Body of pancreas (tissue), 4 donors: ENCODE measurements around the gene KDELR1. TPM values are rescaled to one million over a fixed set of nuclear protein-coding genes. Genes with fewer than 3 reads are reported as not detected.

Experiments used
- ATAC-seq: fragments of 150-250 bp; one replicate; pipeline ENCODE4 v1.9.1; 2016
- DNase-seq, 4 donors: peaks; one replicate each; pipeline ENCODE4 v3.0.0-alpha.2; 2019
- H3K27ac ChIP-seq, 4 donors: fragments of 200-600 bp; sonication (generic); 1 replicate in 3 of 4; 2 replicates in 1 of 4; pipeline versions ENCODE4 v1.5.1 to v1.6.1; 2016 to 2019; ENCODE audit warnings: mild to moderate bottlenecking in 1 of 4, mixed read lengths in 1 of 4, moderate library complexity in 1 of 4
- H3K27me3 ChIP-seq, 2 donors: fragments of 200-600 bp; sonication (generic); one replicate each; pipeline ENCODE4 v1.6.0; 2016; ENCODE audit warnings: mild to moderate bottlenecking in 1 of 2
- H3K36me3 ChIP-seq, 2 donors: fragments of 200-600 bp; sonication (generic); replicated peaks in 1 of 2; 2 replicates each; pipeline ENCODE4 v1.5.1; 2016; ENCODE audit warnings: low read depth in 2 of 2; ENCODE audit not compliant: insufficient read depth in 1 of 2
- H3K4me1 ChIP-seq: fragments of 200-600 bp; sonication (generic); one replicate; pipeline ENCODE4 v1.6.0; 2016
- H3K4me3 ChIP-seq, 2 donors: fragments of 200-600 bp; sonication (generic); 1 replicate in 1 of 2; 2 replicates in 1 of 2; pipeline ENCODE4 v1.5.1; 2016 to 2019
- H3K9me3 ChIP-seq, 3 donors: fragments of 200-600 bp; sonication (generic); 1 replicate in 2 of 3; 2 replicates in 1 of 3; pipeline ENCODE4 v1.5.1; 2016
- CTCF ChIP-seq, 7 experiments: fragments of 450-650 bp in 4 of 7; fragments of 200-600 bp in 3 of 7; sonication (generic) in 3 of 7; IDR thresholded peaks; one replicate each; pipeline ENCODE4 v1.5.1; 2016 to 2019; ENCODE audit warnings: antibody characterized with exemption in 7 of 7
- POLR2A ChIP-seq, 3 donors: fragments of 450-650 bp; IDR thresholded peaks; one replicate each; pipeline ENCODE4 v1.6.1; 2016; ENCODE audit warnings: antibody characterized with exemption in 3 of 3, mild to moderate bottlenecking in 2 of 3
- WGBS, 2 donors: methylation state at CpG; one replicate each; pipeline ENCODE4 v1.1.5; 2017; 5-methylcytosine and 5-hydroxymethylcytosine counted together
- intact Hi-C: fragments of 100-400 bp; cut with DNase I; formaldehyde crosslinking; loops from one replicate; pipeline ENCODE4 v1.15.1; 2023
- total RNA-seq, 2 donors: library from RNA; depleted of rRNA; stranded (reverse); fragments of >200 nt; gene quantifications; one replicate each; pipeline ENCODE4 v1.1.0, GENCODE V29; 2016

KDELR1 gene
- total RNA-seq, 2 donors from 2014 or later = 47.5 to 51.4 TPM

GRCh38 chr19:48386981-48387380, 4.4 kb downstream of the KDELR1 start:
- intact Hi-C loops = no loop called here
- Histone ChIP-seq H3K4me1 (peaks cover 16% of the 10 kb centered on the region), H3K36me3 (peaks cover 18 to 27% of the 10 kb centered on the region in 2 donors), H3K9me3 (no peaks in the 10 kb centered on the region), H3K27me3 (no peaks in the 10 kb centered on the region), H3K27ac (no peak overlapping the region), H3K4me3 (no peak overlapping the region)
- ATAC-seq (no peak), DNase-seq (no peak)
- WGBS, 2 donors = 77 to 92% methylated on average over 3 of the region's 3 CpGs
- no peak for TF ChIP-seq CTCF (IDR thresholded peaks at IDR 0.05)
- no peak for TF ChIP-seq POLR2A (IDR thresholded peaks at IDR 0.05)

GRCh38 chr19:48385461-48386087, 5.8 kb downstream of the KDELR1 start:
- H3K4me3 ChIP-seq = no peak overlapping the region
- no peaks in the 10 kb centered on the region for H3K27me3 ChIP-seq
- no peak overlapping the region for H3K27ac ChIP-seq
- WGBS, 2 donors = 88 to 89% methylated on average over 7 of the region's 7 CpGs
- no peaks in the 10 kb centered on the region for H3K9me3 ChIP-seq
- intact Hi-C loops = no loop called here
- ATAC-seq (no peak), DNase-seq (no peak)
- TF ChIP-seq POLR2A (IDR thresholded peaks at IDR 0.05) (no peak), CTCF (IDR thresholded peaks at IDR 0.05) (no peak)
- peaks cover 18 to 27% of the 10 kb centered on the region in 2 donors for H3K36me3 ChIP-seq
- peaks cover 12% of the 10 kb centered on the region for H3K4me1 ChIP-seq

- ATAC-seq (no peak), DNase-seq (no peak)
- H3K27me3 ChIP-seq = no peaks in the 10 kb centered on the region
- intact Hi-C loops = no loop called here
- peaks cover 18 to 25% of the 10 kb centered on the region in 2 donors for H3K36me3 ChIP-seq
- 96 to 98% methylated on average over 8 of the region's 8 CpGs for WGBS, 2 donors
- H3K27ac ChIP-seq = no peak overlapping the region
- no peaks in the 10 kb centered on the region for H3K4me1 ChIP-seq
- TF ChIP-seq POLR2A (IDR thresholded peaks at IDR 0.05) = no peak
- no peak for TF ChIP-seq CTCF (IDR thresholded peaks at IDR 0.05)
- no peaks in the 10 kb centered on the region for H3K9me3 ChIP-seq
- no peak overlapping the region for H3K4me3 ChIP-seq
Observed at GRCh38 chr19:48382286-48382685, 9.1 kb downstream of the KDELR1 start.

GRCh38 chr19:48381178-48381950, 10.0 kb downstream of the KDELR1 start:
- no peak for DNase-seq

More at GRCh38 chr19:48381178-48381950, 10.0 kb downstream of the KDELR1 start:
- no peak for TF ChIP-seq CTCF (IDR thresholded peaks at IDR 0.05)
- 85 to 89% methylated on average over 11 of the region's 11 CpGs for WGBS, 2 donors
- H3K27ac ChIP-seq = no peak overlapping the region
- no peaks in the 10 kb centered on the region for H3K4me1 ChIP-seq
- no peaks in the 10 kb centered on the region for H3K9me3 ChIP-seq
- H3K4me3 ChIP-seq = no peak overlapping the region
- no peak for ATAC-seq
- intact Hi-C loops = no loop called here
- H3K27me3 ChIP-seq = no peaks in the 10 kb centered on the region
- peaks cover 12 to 25% of the 10 kb centered on the region in 2 donors for H3K36me3 ChIP-seq
